ENCODE measurements around the gene MEIS2.

GRCh38 chr15:36924034-36924433, 176.3 kb downstream of the MEIS2 start:
- TF ChIP-seq CTCF (conservative IDR thresholded peaks at IDR 0.05; ENCODE audit: low read depth in 2 of 2) (no peak), EZH2 (IDR thresholded peaks at IDR 0.05; ENCODE audit: low read depth, unreplicated experiment) (no peak), POLR2AphosphoS5 (IDR thresholded peaks at IDR 0.05; ENCODE audit: low read depth) (no peak), EZH2phosphoT487 (IDR thresholded peaks at IDR 0.05; ENCODE audit: unreplicated experiment) (no peak), ETS1 (IDR thresholded peaks at IDR 0.05) (no peak)
